ENCODE results near the gene ABCA4.
A peak's percentile ranks its signal among the peaks of the same experiment; 100 is the strongest.

The ABCA4 gene

DNA sequence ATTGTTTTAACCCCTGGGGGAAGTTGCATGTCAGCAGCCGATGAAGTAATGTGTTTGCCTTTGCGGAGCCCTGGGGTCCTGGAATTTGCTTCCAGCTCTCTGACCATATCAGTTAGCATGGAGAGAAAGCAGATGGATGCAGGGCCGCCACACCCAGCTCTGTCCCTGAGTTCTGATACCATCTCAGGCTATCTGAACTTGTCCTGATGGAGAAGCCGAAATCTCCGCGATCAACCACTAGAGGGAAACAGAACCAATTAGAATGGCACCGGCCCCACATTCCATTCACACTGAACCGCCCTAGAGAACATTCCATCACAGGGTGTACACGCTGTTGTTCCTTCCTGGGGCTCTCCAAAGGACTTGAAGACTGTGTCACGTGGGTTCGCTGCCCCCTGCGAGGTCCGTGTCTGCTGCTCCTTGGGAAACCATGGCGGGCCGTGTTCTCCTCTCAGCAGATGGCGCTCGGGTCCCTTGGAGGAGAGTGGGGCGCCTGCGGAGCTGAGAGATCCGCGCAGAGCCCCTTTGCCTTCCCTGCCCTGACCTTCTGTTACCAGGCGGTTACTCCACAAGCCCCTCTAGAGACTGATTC is 75.4 kb downstream of the ABCA4 start (continued):
- TF ChIP-seq, protein P1, sequence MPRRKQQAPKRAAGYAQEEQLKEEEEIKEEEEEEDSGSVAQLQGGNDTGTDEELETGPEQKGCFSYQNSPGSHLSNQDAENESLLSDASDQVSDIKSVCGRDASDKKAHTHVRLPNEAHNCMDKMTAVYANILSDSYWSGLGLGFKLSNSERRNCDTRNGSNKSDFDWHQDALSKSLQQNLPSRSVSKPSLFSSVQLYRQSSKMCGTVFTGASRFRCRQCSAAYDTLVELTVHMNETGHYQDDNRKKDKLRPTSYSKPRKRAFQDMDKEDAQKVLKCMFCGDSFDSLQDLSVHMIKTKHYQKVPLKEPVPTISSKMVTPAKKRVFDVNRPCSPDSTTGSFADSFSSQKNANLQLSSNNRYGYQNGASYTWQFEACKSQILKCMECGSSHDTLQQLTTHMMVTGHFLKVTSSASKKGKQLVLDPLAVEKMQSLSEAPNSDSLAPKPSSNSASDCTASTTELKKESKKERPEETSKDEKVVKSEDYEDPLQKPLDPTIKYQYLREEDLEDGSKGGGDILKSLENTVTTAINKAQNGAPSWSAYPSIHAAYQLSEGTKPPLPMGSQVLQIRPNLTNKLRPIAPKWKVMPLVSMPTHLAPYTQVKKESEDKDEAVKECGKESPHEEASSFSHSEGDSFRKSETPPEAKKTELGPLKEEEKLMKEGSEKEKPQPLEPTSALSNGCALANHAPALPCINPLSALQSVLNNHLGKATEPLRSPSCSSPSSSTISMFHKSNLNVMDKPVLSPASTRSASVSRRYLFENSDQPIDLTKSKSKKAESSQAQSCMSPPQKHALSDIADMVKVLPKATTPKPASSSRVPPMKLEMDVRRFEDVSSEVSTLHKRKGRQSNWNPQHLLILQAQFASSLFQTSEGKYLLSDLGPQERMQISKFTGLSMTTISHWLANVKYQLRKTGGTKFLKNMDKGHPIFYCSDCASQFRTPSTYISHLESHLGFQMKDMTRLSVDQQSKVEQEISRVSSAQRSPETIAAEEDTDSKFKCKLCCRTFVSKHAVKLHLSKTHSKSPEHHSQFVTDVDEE (CRISPR knock-in tag; IDR thresholded peaks at IDR 0.05) = 0 out of 2 replicates have a peak, but pooled peaks have one; percentile 20
- no peak for TF ChIP-seq ZNF8 (CRISPR knock-in tag; IDR thresholded peaks at IDR 0.05)
- no peak for TF ChIP-seq SNAI2 (CRISPR knock-in tag; IDR thresholded peaks at IDR 0.05)
- no peak for TF ChIP-seq ESRRG (CRISPR knock-in tag; IDR thresholded peaks at IDR 0.05)
- TF ChIP-seq TOX (CRISPR knock-in tag; IDR thresholded peaks at IDR 0.05; ENCODE audit: borderline replicate concordance) = no peak
- TF ChIP-seq, protein P2, sequence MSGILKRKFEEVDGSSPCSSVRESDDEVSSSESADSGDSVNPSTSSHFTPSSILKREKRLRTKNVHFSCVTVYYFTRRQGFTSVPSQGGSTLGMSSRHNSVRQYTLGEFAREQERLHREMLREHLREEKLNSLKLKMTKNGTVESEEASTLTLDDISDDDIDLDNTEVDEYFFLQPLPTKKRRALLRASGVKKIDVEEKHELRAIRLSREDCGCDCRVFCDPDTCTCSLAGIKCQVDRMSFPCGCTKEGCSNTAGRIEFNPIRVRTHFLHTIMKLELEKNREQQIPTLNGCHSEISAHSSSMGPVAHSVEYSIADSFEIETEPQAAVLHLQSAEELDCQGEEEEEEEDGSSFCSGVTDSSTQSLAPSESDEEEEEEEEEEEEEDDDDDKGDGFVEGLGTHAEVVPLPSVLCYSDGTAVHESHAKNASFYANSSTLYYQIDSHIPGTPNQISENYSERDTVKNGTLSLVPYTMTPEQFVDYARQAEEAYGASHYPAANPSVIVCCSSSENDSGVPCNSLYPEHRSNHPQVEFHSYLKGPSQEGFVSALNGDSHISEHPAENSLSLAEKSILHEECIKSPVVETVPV (CRISPR knock-in tag; IDR thresholded peaks at IDR 0.05) = 0 out of 2 replicates have a peak, but pooled peaks have one; percentile 27
- TF ChIP-seq BACH2 (CRISPR knock-in tag; IDR thresholded peaks at IDR 0.05; ENCODE audit: borderline replicate concordance) = no peak
- no peak for TF ChIP-seq ZC3H10 (CRISPR knock-in tag; IDR thresholded peaks at IDR 0.05)
- TF ChIP-seq, protein P3, sequence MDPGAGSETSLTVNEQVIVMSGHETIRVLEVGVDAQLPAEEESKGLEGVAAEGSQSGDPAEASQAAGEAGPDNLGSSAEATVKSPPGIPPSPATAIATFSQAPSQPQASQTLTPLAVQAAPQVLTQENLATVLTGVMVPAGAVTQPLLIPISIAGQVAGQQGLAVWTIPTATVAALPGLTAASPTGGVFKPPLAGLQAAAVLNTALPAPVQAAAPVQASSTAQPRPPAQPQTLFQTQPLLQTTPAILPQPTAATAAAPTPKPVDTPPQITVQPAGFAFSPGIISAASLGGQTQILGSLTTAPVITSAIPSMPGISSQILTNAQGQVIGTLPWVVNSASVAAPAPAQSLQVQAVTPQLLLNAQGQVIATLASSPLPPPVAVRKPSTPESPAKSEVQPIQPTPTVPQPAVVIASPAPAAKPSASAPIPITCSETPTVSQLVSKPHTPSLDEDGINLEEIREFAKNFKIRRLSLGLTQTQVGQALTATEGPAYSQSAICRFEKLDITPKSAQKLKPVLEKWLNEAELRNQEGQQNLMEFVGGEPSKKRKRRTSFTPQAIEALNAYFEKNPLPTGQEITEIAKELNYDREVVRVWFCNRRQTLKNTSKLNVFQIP (CRISPR knock-in tag; IDR thresholded peaks at IDR 0.05; ENCODE audit: borderline replicate concordance, low read depth) = no peak
- no peak for TF ChIP-seq ZNF565 (CRISPR knock-in tag; conservative IDR thresholded peaks at IDR 0.05; ENCODE audit: low read depth)
- no peak for TF ChIP-seq ZFP3 (CRISPR knock-in tag; IDR thresholded peaks at IDR 0.05)
- TF ChIP-seq OSR1 (CRISPR knock-in tag; IDR thresholded peaks at IDR 0.05) = no peak
- TF ChIP-seq ARNTL (CRISPR knock-in tag; IDR thresholded peaks at IDR 0.05; ENCODE audit: borderline replicate concordance, low read depth) = no peak
- TF ChIP-seq ZNF70 (CRISPR knock-in tag; IDR thresholded peaks at IDR 0.05) = no peak

DNA sequence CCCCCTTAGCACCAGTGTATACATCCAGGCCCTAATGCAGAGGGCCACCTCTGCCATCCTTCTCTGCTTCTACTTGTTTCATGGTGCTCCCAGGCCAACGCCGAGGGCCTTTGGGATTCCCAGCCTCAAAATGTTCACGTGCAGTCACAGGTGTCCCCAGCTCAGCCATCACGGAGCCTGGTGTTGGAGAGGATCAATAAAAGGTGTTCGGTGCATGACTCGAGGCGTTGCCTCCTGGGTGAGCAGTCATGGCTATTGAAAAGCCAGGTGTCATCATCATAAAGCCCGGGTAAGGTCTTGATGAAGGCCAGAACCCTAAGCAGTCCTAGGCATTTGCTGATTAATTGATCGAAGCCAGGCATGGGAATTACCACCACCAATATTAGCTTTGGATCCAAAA is 76.1 kb downstream of the ABCA4 start:
- ATAC-seq = no peak
- TF ChIP-seq ZC3H10 (CRISPR knock-in tag; IDR thresholded peaks at IDR 0.05) = no peak
- no peak for TF ChIP-seq ZFP30 (CRISPR knock-in tag; IDR thresholded peaks at IDR 0.05)
- TF ChIP-seq ESRRG (CRISPR knock-in tag; IDR thresholded peaks at IDR 0.05) = no peak
- TF ChIP-seq RARB (CRISPR knock-in tag; IDR thresholded peaks at IDR 0.05) = no peak
- TF ChIP-seq PPARA (CRISPR knock-in tag; IDR thresholded peaks at IDR 0.05; ENCODE audit: borderline replicate concordance) = no peak
- no peak for TF ChIP-seq ZNF70 (CRISPR knock-in tag; IDR thresholded peaks at IDR 0.05)
- TF ChIP-seq, protein P2 (CRISPR knock-in tag; IDR thresholded peaks at IDR 0.05) = no peak
- TF ChIP-seq, protein P3 (CRISPR knock-in tag; IDR thresholded peaks at IDR 0.05; ENCODE audit: borderline replicate concordance, low read depth) = no peak
- no peak for TF ChIP-seq ZNF565 (CRISPR knock-in tag; conservative IDR thresholded peaks at IDR 0.05; ENCODE audit: low read depth)
- no peak for TF ChIP-seq TCF4 (CRISPR knock-in tag; IDR thresholded peaks at IDR 0.05; ENCODE audit: borderline replicate concordance)
- no peak for TF ChIP-seq OSR1 (CRISPR knock-in tag; IDR thresholded peaks at IDR 0.05)
- TF ChIP-seq GLIS3 (CRISPR knock-in tag; IDR thresholded peaks at IDR 0.05) = no peak
- no peak for TF ChIP-seq ISL1 (CRISPR knock-in tag; IDR thresholded peaks at IDR 0.05)
- no peak for TF ChIP-seq ARNTL (CRISPR knock-in tag; IDR thresholded peaks at IDR 0.05; ENCODE audit: borderline replicate concordance, low read depth)
- TF ChIP-seq TOX (CRISPR knock-in tag; IDR thresholded peaks at IDR 0.05; ENCODE audit: borderline replicate concordance) = no peak
- TF ChIP-seq BACH2 (CRISPR knock-in tag; IDR thresholded peaks at IDR 0.05; ENCODE audit: borderline replicate concordance) = no peak
- no peak for TF ChIP-seq ZFP3 (CRISPR knock-in tag; IDR thresholded peaks at IDR 0.05)
- TF ChIP-seq SNAI2 (CRISPR knock-in tag; IDR thresholded peaks at IDR 0.05) = no peak

All from SK-N-SH treated with all-trans-retinoic acid at 6 μM for 48 hours (cell line).